ENCODE measurements around the gene JARID2.

The JARID2 gene

DNA sequence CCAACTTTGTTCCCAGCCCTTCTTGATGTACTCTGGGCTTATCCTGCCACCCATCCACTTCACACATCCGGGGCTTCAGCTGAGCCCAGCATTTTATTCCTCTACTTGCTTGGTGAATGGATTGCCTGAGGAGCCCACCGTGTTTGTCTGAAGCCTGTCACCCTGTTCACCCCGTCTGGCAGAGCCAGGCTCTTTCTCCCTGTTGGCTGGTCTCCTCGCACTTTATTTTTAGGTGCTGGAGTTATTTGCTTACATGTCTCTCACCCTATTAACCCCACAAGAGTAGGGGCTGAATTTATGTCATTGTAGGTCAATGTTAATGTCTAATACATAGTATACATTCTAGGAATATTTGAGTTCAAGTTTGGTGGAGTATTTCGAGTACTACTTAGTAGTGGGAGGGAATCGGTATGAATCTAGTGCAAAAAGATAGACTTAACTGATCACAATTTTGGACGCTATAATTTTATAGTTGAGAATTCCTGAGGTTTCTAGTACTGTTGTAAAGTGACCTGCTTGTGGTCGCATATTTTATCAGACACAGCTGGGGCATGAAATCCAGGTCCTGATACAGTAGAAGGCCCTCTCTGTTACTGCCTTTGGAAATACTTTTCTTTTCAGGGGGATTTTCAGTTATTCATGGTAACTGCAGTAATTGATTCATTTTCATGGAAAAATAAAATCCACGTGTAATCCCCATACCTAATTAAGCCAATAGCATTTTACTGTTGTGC lies 10.8 kb downstream of the JARID2 start:
- no peaks in the 10 kb centered on the region for H3K9me3 ChIP-seq (ENCODE audit: insufficient read depth, low read depth, low read length)
- H3K36me3 ChIP-seq (ENCODE audit: insufficient read depth, low read length): peaks cover 47% of the 10 kb centered on the region
- 0 out of 2 replicates have a peak overlapping the region, but pooled peaks have one; percentile 15 for H3K27ac ChIP-seq (ENCODE audit: low read depth, low read length)
- no peaks in the 10 kb centered on the region for H3K27me3 ChIP-seq (ENCODE audit: insufficient read depth, low read length)
- H3K4me1 ChIP-seq (ENCODE audit: insufficient read depth, low read length): peaks cover 77% of the 10 kb centered on the region
- H3K4me3 ChIP-seq (ENCODE audit: low read length): peak overlapping the region; percentile 11; the same call in 1 of the 2 replicates
- WGBS: 75% methylated on average over 8 of the region's 9 CpGs
- no peak overlapping the region for H3K9ac ChIP-seq (ENCODE audit: low read depth, low read length)

DNA sequence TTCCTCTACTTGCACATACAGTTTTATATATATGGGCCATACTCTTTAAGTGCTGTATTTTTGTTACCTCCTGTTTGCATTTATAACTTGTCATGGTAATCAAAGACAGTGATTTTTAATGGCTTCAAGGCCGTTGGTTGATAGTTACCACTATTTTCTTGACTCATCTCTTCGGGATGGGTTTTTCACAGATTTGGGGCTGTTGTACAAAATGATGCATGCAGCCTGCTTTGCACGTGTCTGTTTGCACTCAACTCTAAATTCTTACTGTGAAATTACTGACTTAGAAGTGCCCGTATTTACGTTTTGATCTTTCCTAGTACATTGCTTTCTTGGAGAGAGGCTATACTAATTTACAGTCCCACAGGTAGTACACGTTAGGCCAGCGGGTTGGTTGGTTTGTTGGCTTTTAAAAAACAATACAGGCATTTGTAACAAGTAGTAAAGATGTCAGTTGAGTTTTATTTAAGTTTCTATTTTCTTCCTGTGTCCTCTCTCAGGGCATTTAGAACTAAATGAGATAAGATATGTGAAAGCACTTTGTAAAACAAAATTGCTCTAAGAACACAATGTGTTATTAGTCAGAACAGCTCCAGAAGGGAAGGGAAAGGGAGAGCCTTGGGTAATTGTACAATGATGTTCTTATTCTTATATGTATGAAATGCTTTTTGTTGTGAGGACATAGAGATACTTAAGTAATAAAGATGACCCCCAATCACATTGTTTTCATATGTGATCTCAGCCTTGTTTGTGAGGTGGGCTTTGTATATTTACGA lies 11.7 kb downstream of the JARID2 start:
- Histone ChIP-seq H3K4me1 (ENCODE audit: insufficient read depth, low read length) (peaks cover 74% of the 10 kb centered on the region), H3K9me3 (ENCODE audit: insufficient read depth, low read depth, low read length) (no peaks in the 10 kb centered on the region), H3K27ac (ENCODE audit: low read depth, low read length) (no peak overlapping the region), H3K27me3 (ENCODE audit: insufficient read depth, low read length) (no peaks in the 10 kb centered on the region), H3K4me3 (ENCODE audit: low read length) (no peak overlapping the region), H3K9ac (ENCODE audit: low read depth, low read length) (no peak overlapping the region), H3K36me3 (ENCODE audit: insufficient read depth, low read length) (peaks cover 40% of the 10 kb centered on the region)
- 89% methylated on average over 8 of the region's 8 CpGs for WGBS

DNA sequence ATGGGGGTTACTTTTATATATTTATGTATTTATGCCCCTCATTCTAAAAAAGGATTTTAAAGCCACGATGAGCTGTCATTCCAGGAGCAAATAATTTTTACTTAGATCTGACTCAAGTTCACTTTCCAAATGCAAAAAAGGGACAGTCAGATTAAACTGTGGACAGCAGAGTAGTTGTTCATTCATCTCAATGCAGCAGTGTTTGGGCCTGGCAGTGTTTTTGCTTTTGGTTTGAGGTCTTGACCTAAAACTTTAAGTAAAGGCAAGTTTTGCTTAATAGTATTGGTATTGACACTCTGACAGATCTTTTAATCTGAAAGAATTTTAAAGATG lies 13.9 kb downstream of the JARID2 start:
- Histone ChIP-seq H3K36me3 (ENCODE audit: insufficient read depth, low read length) (peaks cover 22% of the 10 kb centered on the region), H3K4me1 (ENCODE audit: insufficient read depth, low read length) (peaks cover 73% of the 10 kb centered on the region), H3K27me3 (ENCODE audit: insufficient read depth, low read length) (no peaks in the 10 kb centered on the region), H3K9me3 (ENCODE audit: insufficient read depth, low read depth, low read length) (no peaks in the 10 kb centered on the region), H3K4me3 (ENCODE audit: low read length) (no peak overlapping the region), H3K9ac (ENCODE audit: low read depth, low read length) (no peak overlapping the region), H3K27ac (ENCODE audit: low read depth, low read length) (no peak overlapping the region)
- WGBS: 100% methylated on average over 1 of the region's 1 CpG

DNA sequence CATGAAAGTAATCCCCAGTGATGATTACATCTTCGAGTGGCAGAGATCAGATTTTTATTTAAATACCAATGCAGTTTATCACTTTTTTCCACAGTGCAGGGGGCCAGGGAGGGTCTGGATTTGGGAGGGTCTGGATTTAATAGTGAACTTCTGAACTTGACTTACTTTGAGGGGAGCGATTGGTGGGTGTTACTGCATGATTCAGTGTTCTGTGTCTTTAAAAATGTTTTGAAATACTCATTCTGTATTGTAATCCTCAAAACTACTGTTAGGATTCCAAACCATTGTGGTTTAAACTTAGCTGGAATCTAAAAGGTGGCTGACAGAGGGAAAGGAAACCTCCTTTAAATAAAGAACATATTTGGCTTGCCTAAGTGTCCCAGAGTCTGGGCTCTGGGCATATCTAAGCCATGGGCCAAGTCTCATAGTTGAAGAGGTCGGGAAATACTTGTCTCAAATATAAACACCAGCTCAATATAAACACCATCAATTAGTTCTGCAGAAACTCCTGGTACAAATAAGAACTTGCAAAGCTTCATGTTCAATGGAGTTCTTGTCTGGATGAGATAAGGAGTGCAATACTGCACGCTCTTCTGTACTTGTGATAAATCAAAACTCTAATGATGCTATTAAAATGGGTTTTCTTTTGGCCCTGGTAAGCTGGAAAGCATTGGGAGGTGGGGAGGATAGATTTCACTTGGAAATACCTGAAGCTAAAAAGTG lies 14.4 kb downstream of the JARID2 start:
- H3K9me3 ChIP-seq (ENCODE audit: insufficient read depth, low read depth, low read length): no peaks in the 10 kb centered on the region
- H3K27me3 ChIP-seq (ENCODE audit: insufficient read depth, low read length): no peaks in the 10 kb centered on the region
- no peak overlapping the region for H3K9ac ChIP-seq (ENCODE audit: low read depth, low read length)
- peaks cover 73% of the 10 kb centered on the region for H3K4me1 ChIP-seq (ENCODE audit: insufficient read depth, low read length)
- no peak overlapping the region for H3K4me3 ChIP-seq (ENCODE audit: low read length)
- peaks cover 19% of the 10 kb centered on the region for H3K36me3 ChIP-seq (ENCODE audit: insufficient read depth, low read length)
- no peak overlapping the region for H3K27ac ChIP-seq (ENCODE audit: low read depth, low read length)
- WGBS: 88% methylated on average over 3 of the region's 4 CpGs

DNA sequence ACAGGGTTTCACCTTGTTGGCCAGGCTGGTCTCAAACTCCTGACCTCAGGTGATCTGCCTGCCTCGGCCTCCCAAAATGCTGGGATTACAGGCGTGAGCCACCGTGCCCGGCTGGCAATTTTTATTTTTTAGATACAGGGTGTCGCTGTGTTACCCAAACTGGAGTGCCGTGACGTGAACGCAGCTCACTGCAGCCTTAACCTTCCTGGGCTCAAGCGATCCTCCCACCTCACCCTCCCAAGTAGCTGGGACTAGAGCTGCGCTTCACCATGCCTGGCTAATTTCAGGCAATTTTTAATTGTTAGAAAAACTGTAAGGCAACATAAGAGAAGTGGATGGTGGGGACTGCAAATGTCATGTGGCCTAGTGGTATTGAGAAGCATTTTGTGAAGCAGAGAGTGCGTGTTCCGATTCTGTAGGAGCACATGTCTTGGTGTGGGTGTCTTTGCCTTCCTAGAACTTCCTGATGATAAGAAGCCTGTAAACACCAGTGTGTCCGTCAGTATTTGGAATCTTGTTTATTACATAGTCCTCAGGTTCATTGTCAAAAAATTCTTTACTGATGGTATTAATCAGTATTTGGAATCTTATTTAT lies 18.0 kb downstream of the JARID2 start:
- WGBS: 68% methylated on average over 12 of the region's 13 CpGs
- H3K9me3 ChIP-seq (ENCODE audit: insufficient read depth, low read depth, low read length): no peaks in the 10 kb centered on the region
- no peaks in the 10 kb centered on the region for H3K27me3 ChIP-seq (ENCODE audit: insufficient read depth, low read length)
- H3K4me3 ChIP-seq (ENCODE audit: low read length): peak overlapping the region; percentile 25
- H3K9ac ChIP-seq (ENCODE audit: low read depth, low read length): no peak overlapping the region
- peaks cover 84% of the 10 kb centered on the region for H3K4me1 ChIP-seq (ENCODE audit: insufficient read depth, low read length)
- H3K36me3 ChIP-seq (ENCODE audit: insufficient read depth, low read length): peaks cover 5% of the 10 kb centered on the region; the same call in 1 of the 2 replicates
- peak overlapping the region; percentile 96; the same call in 1 of the 2 replicates for H3K27ac ChIP-seq (ENCODE audit: low read depth, low read length)

DNA sequence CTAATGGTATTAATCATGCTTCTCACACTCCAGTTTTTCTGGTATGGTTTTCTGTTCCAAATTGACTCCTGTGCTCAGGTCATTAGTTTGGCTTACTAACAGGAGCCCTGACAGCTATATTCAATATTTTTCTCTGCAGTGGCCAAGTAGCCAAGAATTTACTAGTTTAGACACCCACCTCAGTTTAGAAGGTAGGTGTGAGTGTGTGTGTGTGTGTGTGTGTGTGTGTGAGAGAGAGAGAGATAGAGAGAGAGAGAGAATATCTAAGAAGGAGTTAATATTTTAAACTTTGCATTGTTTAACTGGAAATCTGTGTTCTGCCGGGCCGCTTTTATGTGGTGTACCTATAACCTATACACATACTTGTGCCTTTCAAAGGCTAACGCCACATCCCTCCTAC lies 18.5 kb downstream of the JARID2 start:
- H3K4me3 ChIP-seq (ENCODE audit: low read length): peak overlapping the region; percentile 25

DNA sequence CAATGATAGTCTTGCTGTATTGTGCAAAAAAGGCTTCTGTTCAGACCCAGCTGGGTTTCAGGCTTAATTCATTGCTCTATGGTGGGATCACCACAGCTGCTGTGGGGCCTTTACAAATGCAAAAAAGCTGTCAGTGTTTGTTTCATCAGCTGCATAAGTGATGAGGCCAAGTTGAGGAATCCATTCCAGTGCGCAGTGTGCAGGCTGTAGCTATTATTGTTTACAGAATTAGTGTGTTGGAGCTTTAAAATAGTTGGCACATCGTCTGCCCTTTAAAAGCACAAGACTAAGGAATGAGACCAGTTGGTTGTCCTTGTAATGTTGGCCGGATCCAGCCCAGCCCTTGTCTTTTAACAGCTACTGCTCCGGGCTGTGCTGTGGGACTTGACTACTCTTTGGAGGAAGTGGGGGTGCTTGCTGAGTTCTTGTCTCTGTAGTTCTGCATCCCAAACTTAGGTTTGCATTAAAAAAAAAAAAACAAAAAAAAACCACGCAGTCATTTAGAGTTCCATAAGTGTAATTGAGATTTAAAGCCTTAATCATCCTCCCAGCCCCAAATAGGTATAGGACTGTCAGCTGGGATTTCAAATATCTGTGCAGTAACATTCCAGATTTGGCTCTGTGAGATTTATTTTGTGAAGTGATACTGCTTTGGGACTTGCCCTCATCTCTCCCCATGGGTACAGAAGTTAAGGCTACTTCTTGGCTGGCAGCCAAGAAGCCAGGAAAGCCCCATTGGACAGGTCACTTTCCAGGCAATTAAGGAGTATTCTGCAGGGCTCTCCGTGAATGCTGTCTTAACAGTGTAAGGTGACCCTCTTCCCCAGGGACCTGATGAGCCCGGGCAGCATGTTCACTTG lies 19.3 kb downstream of the JARID2 start:
- Histone ChIP-seq H3K9me3 (ENCODE audit: insufficient read depth, low read depth, low read length) (no peaks in the 10 kb centered on the region), H3K27ac (ENCODE audit: low read depth, low read length) (peak overlapping the region; percentile 96), H3K4me3 (ENCODE audit: low read length) (peak overlapping the region; percentile 25), H3K4me1 (ENCODE audit: insufficient read depth, low read length) (peaks cover 84% of the 10 kb centered on the region), H3K27me3 (ENCODE audit: insufficient read depth, low read length) (no peaks in the 10 kb centered on the region), H3K36me3 (ENCODE audit: insufficient read depth, low read length) (peaks cover 5% of the 10 kb centered on the region; the same call in 1 of the 2 replicates), H3K9ac (ENCODE audit: low read depth, low read length) (no peak overlapping the region)
- 11% methylated on average over 6 of the region's 7 CpGs for WGBS

More for the DNA sequence above, 18.5 kb downstream of the JARID2 start:
- H3K4me1 ChIP-seq (ENCODE audit: insufficient read depth, low read length): peaks cover 84% of the 10 kb centered on the region
- H3K27me3 ChIP-seq (ENCODE audit: insufficient read depth, low read length): no peaks in the 10 kb centered on the region
- 40% methylated on average over 2 of the region's 3 CpGs for WGBS
- peaks cover 5% of the 10 kb centered on the region; the same call in 1 of the 2 replicates for H3K36me3 ChIP-seq (ENCODE audit: insufficient read depth, low read length)
- no peak overlapping the region for H3K9ac ChIP-seq (ENCODE audit: low read depth, low read length)
- peak overlapping the region; percentile 96; the same call in 1 of the 2 replicates for H3K27ac ChIP-seq (ENCODE audit: low read depth, low read length)
- H3K9me3 ChIP-seq (ENCODE audit: insufficient read depth, low read depth, low read length): no peaks in the 10 kb centered on the region

DNA sequence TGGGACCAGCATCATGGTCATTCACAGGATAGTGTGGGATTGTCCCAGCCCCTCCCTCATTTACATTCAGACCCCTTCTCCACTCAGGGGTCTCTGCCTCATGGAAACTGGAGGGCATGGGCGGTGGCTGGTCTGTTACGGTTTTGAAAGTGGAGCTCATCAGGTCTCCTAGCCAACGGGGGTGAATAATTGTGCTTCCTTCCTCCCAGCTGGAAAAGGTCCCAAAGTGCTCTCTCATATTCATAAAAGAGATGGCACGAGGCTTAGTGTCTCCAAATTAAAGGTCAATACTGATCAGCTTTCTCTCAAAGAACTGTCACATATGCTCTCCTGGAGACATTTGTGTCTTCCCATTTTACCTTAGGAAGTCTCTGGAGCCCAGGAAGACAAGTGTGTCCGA lies 19.9 kb downstream of the JARID2 start:
- H3K4me3 ChIP-seq (ENCODE audit: low read length): peak overlapping the region; percentile 24
- H3K27me3 ChIP-seq (ENCODE audit: insufficient read depth, low read length): no peaks in the 10 kb centered on the region
- H3K9me3 ChIP-seq (ENCODE audit: insufficient read depth, low read depth, low read length): no peaks in the 10 kb centered on the region
- H3K4me1 ChIP-seq (ENCODE audit: insufficient read depth, low read length): peaks cover 83% of the 10 kb centered on the region
- peak overlapping the region; percentile 6; the same call in 1 of the 2 replicates for H3K9ac ChIP-seq (ENCODE audit: low read depth, low read length)
- WGBS: 43% methylated on average over 5 of the region's 5 CpGs
- H3K36me3 ChIP-seq (ENCODE audit: insufficient read depth, low read length): peaks cover 2% of the 10 kb centered on the region; the same call in 1 of the 2 replicates
- peak overlapping the region; percentile 96; the same call in 1 of the 2 replicates for H3K27ac ChIP-seq (ENCODE audit: low read depth, low read length)

DNA sequence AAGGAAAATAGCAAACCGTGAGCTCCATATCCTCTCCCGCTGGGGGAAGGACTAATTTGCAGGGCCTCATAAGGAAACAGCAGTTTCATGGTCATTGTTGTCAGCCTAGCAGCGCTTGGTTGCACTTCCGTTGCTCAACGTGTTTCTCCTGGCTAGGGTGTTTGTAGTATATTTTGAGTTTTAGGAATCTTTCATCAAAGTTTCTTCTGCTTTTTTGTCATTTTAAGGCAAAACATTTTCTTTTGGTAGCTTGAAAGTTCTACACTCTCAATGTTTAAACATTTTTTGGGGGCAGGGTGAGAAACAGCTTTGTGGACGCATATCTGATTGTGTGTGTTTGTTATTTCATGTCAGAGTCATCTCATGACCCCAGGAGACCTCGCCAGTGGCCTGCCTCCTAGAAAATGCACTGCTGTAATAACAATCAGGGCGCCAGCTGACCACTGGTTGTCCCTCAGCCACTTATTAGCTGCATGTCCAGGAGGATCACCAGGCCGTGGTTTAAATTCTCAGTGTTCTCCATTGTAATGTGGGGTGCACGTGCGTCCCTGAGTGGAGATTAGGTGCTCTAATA lies 20.6 kb downstream of the JARID2 start:
- Histone ChIP-seq H3K9ac (ENCODE audit: low read depth, low read length) (peak overlapping the region; percentile 6; the same call in 1 of the 2 replicates), H3K4me3 (ENCODE audit: low read length) (peak overlapping the region; percentile 24), H3K9me3 (ENCODE audit: insufficient read depth, low read depth, low read length) (no peaks in the 10 kb centered on the region), H3K27ac (ENCODE audit: low read depth, low read length) (peak overlapping the region; percentile 96), H3K4me1 (ENCODE audit: insufficient read depth, low read length) (peaks cover 83% of the 10 kb centered on the region), H3K27me3 (ENCODE audit: insufficient read depth, low read length) (no peaks in the 10 kb centered on the region), H3K36me3 (ENCODE audit: insufficient read depth, low read length) (no peaks in the 10 kb centered on the region; the same call in 1 of the 2 replicates)
- WGBS: 38% methylated on average over 11 of the region's 11 CpGs

DNA sequence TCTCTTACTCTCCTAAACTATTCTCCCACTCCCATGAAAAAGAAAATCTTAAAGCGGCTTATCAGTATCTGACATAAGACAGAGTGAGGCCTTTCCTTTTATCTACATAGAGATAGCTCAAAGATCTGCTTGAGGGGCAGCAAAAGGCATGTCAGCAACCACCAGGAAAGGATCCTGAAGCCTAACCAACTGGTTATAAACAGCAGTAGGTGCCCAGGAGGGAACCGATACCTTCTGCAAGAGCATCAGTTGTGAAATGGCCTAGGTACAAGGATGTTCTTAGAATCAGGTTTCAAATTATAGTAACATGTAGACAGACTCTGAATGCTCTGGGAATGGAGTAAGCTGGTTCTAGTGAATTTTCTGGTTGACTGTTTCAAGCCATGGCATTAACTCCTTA lies 21.4 kb downstream of the JARID2 start:
- Histone ChIP-seq H3K36me3 (ENCODE audit: insufficient read depth, low read length) (no peaks in the 10 kb centered on the region; the same call in 1 of the 2 replicates), H3K9me3 (ENCODE audit: insufficient read depth, low read depth, low read length) (no peaks in the 10 kb centered on the region), H3K27ac (ENCODE audit: low read depth, low read length) (peak overlapping the region; percentile 96), H3K27me3 (ENCODE audit: insufficient read depth, low read length) (no peaks in the 10 kb centered on the region), H3K4me1 (ENCODE audit: insufficient read depth, low read length) (peaks cover 84% of the 10 kb centered on the region), H3K9ac (ENCODE audit: low read depth, low read length) (no peak overlapping the region), H3K4me3 (ENCODE audit: low read length) (peak overlapping the region; percentile 36)
- WGBS: 71% methylated on average over 2 of the region's 2 CpGs

All from HUES64 (cell line).